Sigmoid colon (tissue), 4 donors: Measurements from ENCODE around the gene IFI16.

Experiments used
- EP300 ChIP-seq, 4 donors: sonication (generic); formaldehyde crosslinking; IDR thresholded peaks; one replicate each; pipeline ENCODE4 v1.6.1; 2017; ENCODE audit warnings: antibody characterized with exemption in 4 of 4
- POLR2A ChIP-seq, 2 donors: fragments of 450-650 bp; IDR thresholded peaks; one replicate each; pipeline ENCODE4 v1.6.1; 2016; ENCODE audit warnings: antibody characterized with exemption in 2 of 2, mild to moderate bottlenecking in 2 of 2, moderate library complexity in 2 of 2
- POLR2AphosphoS5 ChIP-seq, 4 donors: sonication (generic); formaldehyde crosslinking; IDR thresholded peaks; one replicate each; pipeline ENCODE4 v1.6.1; 2017; ENCODE audit warnings: antibody characterized with exemption in 4 of 4
- TF ChIP-seq, protein P1 (sequence below), 4 experiments: fragments of 450-650 bp in 3 of 4; fragments of 200-600 bp in 1 of 4; IDR thresholded peaks; one replicate each; pipeline ENCODE4 v1.5.1; 2016 to 2019; ENCODE audit warnings: antibody characterized with exemption in 4 of 4, mild to moderate bottlenecking in 3 of 4, moderate library complexity in 2 of 4

DNA sequence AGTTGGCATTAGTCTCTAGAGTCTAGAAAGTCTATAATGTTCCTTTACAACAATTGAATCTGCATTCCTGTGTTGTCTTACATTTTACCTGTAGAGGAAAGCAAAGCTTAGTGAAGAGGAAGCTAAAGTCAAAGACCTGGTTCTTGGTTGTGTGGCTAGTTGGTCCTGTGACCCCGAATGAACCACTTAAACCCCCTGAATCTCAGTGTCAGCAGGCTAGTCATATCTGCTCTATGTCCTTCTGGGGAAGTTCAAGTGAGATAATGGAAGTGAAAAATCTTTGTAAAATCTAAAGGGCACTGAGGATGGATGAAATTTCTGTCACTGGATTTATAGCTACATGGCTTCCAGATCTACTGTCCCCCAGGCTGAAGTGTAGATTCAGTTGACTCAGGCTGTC lies 90.9 kb downstream of the IFI16 start:
- TF ChIP-seq, protein P1, sequence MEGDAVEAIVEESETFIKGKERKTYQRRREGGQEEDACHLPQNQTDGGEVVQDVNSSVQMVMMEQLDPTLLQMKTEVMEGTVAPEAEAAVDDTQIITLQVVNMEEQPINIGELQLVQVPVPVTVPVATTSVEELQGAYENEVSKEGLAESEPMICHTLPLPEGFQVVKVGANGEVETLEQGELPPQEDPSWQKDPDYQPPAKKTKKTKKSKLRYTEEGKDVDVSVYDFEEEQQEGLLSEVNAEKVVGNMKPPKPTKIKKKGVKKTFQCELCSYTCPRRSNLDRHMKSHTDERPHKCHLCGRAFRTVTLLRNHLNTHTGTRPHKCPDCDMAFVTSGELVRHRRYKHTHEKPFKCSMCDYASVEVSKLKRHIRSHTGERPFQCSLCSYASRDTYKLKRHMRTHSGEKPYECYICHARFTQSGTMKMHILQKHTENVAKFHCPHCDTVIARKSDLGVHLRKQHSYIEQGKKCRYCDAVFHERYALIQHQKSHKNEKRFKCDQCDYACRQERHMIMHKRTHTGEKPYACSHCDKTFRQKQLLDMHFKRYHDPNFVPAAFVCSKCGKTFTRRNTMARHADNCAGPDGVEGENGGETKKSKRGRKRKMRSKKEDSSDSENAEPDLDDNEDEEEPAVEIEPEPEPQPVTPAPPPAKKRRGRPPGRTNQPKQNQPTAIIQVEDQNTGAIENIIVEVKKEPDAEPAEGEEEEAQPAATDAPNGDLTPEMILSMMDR (IDR thresholded peaks at IDR 0.05), result no peak
- TF ChIP-seq POLR2AphosphoS5 (IDR thresholded peaks at IDR 0.05) (no peak), POLR2A (IDR thresholded peaks at IDR 0.05) (no peak), EP300 (IDR thresholded peaks at IDR 0.05) (no peak)
